Limb (tissue), 2 donors: ENCODE data around the gene PAN3.

Experiments used
- DNase-seq, 2 donors: peaks; one replicate each; pipeline ENCODE4 v3.0.0-alpha.2; 2016; ENCODE audit errors: extremely low spot score in 2 of 2

Gene PAN3

GRCh38 chr13:28337166-28338005, 199.0 kb downstream of the PAN3 start:
- no peak for DNase-seq

- no peak for DNase-seq
Observed at GRCh38 chr13:28338006-28338574, 199.7 kb downstream of the PAN3 start.

GRCh38 chr13:28338742-28339141, 200.4 kb downstream of the PAN3 start:
- DNase-seq, result no peak

- no peak for DNase-seq
Observed at GRCh38 chr13:28339419-28339818, 201.1 kb downstream of the PAN3 start.

GRCh38 chr13:28340272-28340793, 202.0 kb downstream of the PAN3 start:
- no peak for DNase-seq

GRCh38 chr13:28342251-28342650, 203.9 kb downstream of the PAN3 start:
- DNase-seq, result no peak

- no peak for DNase-seq
Observed at GRCh38 chr13:28344163-28344562, 205.8 kb downstream of the PAN3 start.
